ENCODE data around the gene MORN1. TPM values are rescaled to one million over a fixed set of nuclear protein-coding genes. Genes with fewer than 3 reads are reported as not detected.

Gene MORN1
- total and polyA plus RNA-seq, 9 of the 15 experiments (the other 6 are each of a cell fraction or from before 2014, with no cell fraction given) = 0.24 to 9.3 (median 4.2) TPM

DNA sequence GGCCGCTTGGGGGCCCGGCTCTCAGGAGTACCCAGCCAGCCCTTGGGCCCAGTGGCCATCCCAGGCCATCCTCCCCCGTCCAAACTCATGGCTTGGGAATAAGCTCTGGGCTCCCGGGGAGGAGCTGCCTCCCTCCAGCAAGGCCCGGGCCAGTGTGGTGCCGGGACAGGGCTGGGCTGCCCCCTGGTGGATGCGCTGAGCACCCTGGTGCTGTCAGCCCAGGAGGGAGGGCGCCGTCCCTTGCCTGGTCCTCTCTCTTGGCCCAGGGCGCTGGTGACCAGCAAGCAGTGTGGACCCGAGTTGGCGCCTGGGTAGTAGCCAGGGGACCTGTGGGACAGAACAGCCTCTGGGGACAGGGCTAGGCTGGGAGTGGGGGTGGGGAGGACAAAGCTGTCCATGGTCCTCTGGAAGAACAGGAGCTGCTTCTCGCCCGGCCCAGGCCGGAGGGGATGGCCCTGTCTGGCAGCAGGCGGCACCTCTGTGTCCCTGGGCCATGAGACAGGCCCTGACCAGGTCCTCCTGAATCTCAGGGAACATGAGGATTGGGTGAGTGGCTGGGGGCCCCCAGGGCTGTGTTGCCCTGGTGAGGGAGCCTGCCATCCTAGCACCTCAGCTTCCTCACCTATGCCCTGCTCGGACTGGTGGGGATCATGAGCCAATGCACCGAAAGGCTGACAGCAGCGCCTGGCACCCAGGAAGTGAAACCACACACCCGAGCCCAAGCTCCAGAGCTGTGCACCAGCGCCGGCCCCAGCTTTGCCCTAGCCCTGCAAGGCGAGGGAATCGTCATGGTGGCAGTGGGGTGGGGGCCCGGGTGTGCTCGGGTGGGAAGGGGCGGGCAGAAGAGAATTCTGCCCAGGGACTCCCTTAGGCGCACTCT, 9.4 kb downstream of the MORN1 start (continued):
- TF ChIP-seq SREBF1 (IDR thresholded peaks at IDR 0.05; ENCODE audit: borderline replicate concordance, low read depth, low read length) (0 out of 2 replicates have a peak, but pooled peaks have one; percentile 43), ZNF3 (CRISPR knock-in tag; IDR thresholded peaks at IDR 0.05) (no peak), NR2C2 (CRISPR knock-in tag; IDR thresholded peaks at IDR 0.05) (no peak), NR2C2 (tag; IDR thresholded peaks at IDR 0.05) (no peak), DEAF1 (CRISPR knock-in tag; IDR thresholded peaks at IDR 0.05) (peak; percentile 92), ZNF699 (CRISPR knock-in tag; IDR thresholded peaks at IDR 0.05; ENCODE audit: insufficient replicate concordance) (no peak), SMAD3 (CRISPR knock-in tag; conservative IDR thresholded peaks at IDR 0.05) (peak; percentile 61; the same call in 1 of the 2 replicates), TARDBP (IDR thresholded peaks at IDR 0.05) (peak; percentile 82; the same call in 1 of the 2 replicates), TFAP4 (CRISPR knock-in tag; IDR thresholded peaks at IDR 0.05; ENCODE audit: borderline replicate concordance) (peak; percentile 44; the same call in 1 of the 2 replicates), PHF21A (IDR thresholded peaks at IDR 0.05; ENCODE audit: borderline replicate concordance, low read depth) (peak; percentile 78), TAF15 (IDR thresholded peaks at IDR 0.05; ENCODE audit: low read depth, low read length) (no peak), JUN (IDR thresholded peaks at IDR 0.05; ENCODE audit: borderline replicate concordance, low read depth, low read length) (0 out of 2 replicates have a peak, but pooled peaks have one; percentile 24), JUN (CRISPR knock-in tag; IDR thresholded peaks at IDR 0.05; ENCODE audit: borderline replicate concordance) (no peak), ESRRB (CRISPR knock-in tag; IDR thresholded peaks at IDR 0.05; ENCODE audit: borderline replicate concordance) (no peak), ZNF41 (CRISPR knock-in tag; conservative IDR thresholded peaks at IDR 0.05) (no peak), NONO (IDR thresholded peaks at IDR 0.05; ENCODE audit: low read depth in 2 of 2, low read length in 1 of 2) (0 out of 4 replicates have a peak, but pooled peaks of 1 of the 2 experiments have one; percentile 29), MCM2 (IDR thresholded peaks at IDR 0.05; ENCODE audit: low read depth) (no peak), GTF2F1 (IDR thresholded peaks at IDR 0.05; ENCODE audit: low read depth, low read length) (no peak), SAFB (IDR thresholded peaks at IDR 0.05; ENCODE audit: borderline replicate concordance, low read depth, low read length) (no peak), SMC3 (conservative IDR thresholded peaks at IDR 0.05; ENCODE audit: insufficient read depth, low read depth, low read length) (peak; percentile 99)
- TF ChIP-seq, protein P1, sequence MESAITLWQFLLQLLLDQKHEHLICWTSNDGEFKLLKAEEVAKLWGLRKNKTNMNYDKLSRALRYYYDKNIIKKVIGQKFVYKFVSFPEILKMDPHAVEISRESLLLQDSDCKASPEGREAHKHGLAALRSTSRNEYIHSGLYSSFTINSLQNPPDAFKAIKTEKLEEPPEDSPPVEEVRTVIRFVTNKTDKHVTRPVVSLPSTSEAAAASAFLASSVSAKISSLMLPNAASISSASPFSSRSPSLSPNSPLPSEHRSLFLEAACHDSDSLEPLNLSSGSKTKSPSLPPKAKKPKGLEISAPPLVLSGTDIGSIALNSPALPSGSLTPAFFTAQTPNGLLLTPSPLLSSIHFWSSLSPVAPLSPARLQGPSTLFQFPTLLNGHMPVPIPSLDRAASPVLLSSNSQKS (CRISPR knock-in tag; IDR thresholded peaks at IDR 0.05) = no peak

Measured in K562 (cell line).